ENCODE results near the gene ANKRD36C. TPM values are rescaled to one million over a fixed set of nuclear protein-coding genes. Genes with fewer than 3 reads are reported as not detected.
"Not testable (repeated sequence)": the region's sequence is repeated elsewhere in the genome, so short reads cannot be mapped to it uniquely, and the experiment has no call there.

ANKRD36C gene
- total RNA-seq (2014; rRNA removed) (8.5 and 17.6 TPM in 2 replicates), Bru-seq, nascent RNA (percentile 93 among the genes with signal in this experiment), BruChase-seq, experiment 1, labeled RNA remaining after a 6-hour chase (percentile 69 among the genes with signal in this experiment), BruChase-seq, experiment 2, labeled RNA remaining after a 2-hour chase (percentile 96 among the genes with signal in this experiment)
- long read RNA-seq, partial matches to known transcripts = 69 of 121 reads
- long read RNA-seq, other reads (novel, unspliced or antisense) = 52 of 121 reads

DNA sequence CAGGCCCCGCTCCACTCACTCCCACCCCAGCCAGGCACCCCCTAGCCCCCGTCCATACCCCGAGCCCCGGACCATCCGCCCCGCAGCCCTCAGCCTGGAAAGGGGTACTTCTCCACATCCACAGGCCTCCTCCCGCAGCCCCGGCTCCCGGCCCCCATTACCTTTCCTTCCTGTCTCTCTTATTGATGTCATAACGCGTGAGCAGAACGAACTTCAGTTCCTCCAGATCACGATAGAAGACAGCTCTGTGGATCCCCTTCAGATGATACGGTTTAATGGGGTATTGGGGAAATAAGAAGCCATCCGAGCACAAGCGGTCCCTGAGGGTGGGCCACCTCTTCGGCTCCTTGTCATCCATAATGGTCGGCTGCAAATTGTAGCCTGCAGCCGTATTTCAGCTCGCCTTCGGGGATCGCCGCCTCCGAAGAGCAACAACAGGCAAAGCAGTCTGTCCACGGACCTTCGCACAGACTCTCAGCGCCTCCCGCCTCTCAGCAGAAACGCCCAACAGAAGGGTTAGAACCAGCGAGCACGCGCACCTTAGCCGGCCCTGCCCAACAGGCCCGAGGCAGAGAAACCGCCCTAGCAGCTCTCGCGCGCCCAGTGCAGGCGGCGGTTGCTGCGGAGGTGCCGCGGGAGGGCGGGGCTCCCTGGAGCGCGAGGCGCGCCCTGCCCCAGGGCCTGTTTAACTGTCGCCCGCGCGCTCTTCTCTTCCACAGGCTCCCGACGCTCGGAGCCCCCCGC, at the start of gene ANKRD36C:
Gene ANKRD36C (minus strand): TSS at position 474 of the 744 bp plus-strand sequence. CDS start 116 bp downstream, at position 358.
- H3K79me2 ChIP-seq (ENCODE audit: low read length); H3F3A ChIP-seq (ENCODE audit: low read length, unreplicated experiment); H3K9me2 ChIP-seq (replicated peaks; ENCODE audit: low read length); H3K9me3 ChIP-seq (ENCODE audit: low read length); H3K4me1 ChIP-seq (ENCODE audit: insufficient read depth, low read length); H3K36me3 ChIP-seq (ENCODE audit: low read depth, low read length); H3K27me3 ChIP-seq (ENCODE audit: low read length); H4K20me1 ChIP-seq (ENCODE audit: low read length); BruUV-seq (replicated peaks): not testable (repeated sequence)
- Histone ChIP-seq H3K4me2 (ENCODE audit: low read length) (peak within 1 kb of the TSS; percentile 98), H3K9ac (ENCODE audit: low read length) (peak within 1 kb of the TSS; percentile 73), H3K4me3 (ENCODE audit: low read length) (peak within 1 kb of the TSS; percentile 90), H2AFZ (ENCODE audit: low read length) (peak within 1 kb of the TSS; percentile 95), H3K27ac (ENCODE audit: low read length) (peak within 1 kb of the TSS; percentile 45; the same call in 1 of the 2 replicates)
- POLR2A ChIA-PET (ENCODE audit: unreplicated experiment) = interaction anchor here (1.0 kb wide), 1 partner anchor 80 kb away, joined by 6 read pairs; no protein-coding TSS in a partner anchor
- CTCF ChIA-PET = interaction anchor here (0.8 kb wide), 1 partner anchor 127 kb away, joined by 3 read pairs; no protein-coding TSS in a partner anchor
- intact Hi-C loops (cut with micrococcal nuclease) = loop anchor here (2.0 to 10.0 kb wide), 2 partner anchors 183 to 273 kb away; partner anchors contain the start of genes CIAO1 and TMEM127
- DNase-seq (peak; percentile 17), ATAC-seq (peak; percentile 93)

GRCh38 chr2:96035554-96035953, 43.9 kb upstream of the ANKRD36C start:
- CTCF ChIA-PET; H3K4me1 ChIP-seq (ENCODE audit: insufficient read depth, low read length); H3F3A ChIP-seq (ENCODE audit: low read length, unreplicated experiment); H3K4me3 ChIP-seq (ENCODE audit: low read length); H3K4me2 ChIP-seq (ENCODE audit: low read length); H4K20me1 ChIP-seq (ENCODE audit: low read length); DNase-seq; POLR2A ChIA-PET (ENCODE audit: unreplicated experiment); H2AFZ ChIP-seq (ENCODE audit: low read length); H3K36me3 ChIP-seq (ENCODE audit: low read depth, low read length); intact Hi-C loops (cut with micrococcal nuclease); H3K9me3 ChIP-seq (ENCODE audit: low read length); H3K9me2 ChIP-seq (replicated peaks; ENCODE audit: low read length); H3K27ac ChIP-seq (ENCODE audit: low read length); BruUV-seq (replicated peaks); H3K27me3 ChIP-seq (ENCODE audit: low read length); H3K79me2 ChIP-seq (ENCODE audit: low read length); H3K9ac ChIP-seq (ENCODE audit: low read length): not testable (repeated sequence)
- peak; percentile 74 for ATAC-seq

DNA sequence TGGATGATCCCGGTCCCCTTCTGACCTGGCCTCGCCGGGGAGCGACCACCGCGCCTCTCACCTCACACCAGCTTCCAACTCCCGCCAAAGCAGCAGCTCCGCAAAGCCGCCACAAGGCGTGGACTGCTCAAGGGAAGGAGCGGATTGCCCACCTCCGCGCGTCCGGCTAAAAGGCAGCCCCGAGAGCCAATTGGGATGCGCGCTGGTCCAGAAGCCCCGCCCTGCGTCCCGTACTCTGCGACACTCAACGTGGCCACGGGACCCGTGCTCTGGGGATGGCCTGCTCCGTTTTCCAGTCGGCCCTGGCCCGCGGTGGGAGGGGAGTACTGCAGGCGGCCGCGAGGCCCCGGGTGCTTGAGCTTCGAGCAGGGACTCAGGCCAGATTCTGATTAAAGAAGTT, 43.2 kb upstream of the ANKRD36C start, which contains the start of gene GPAT2:
Gene GPAT2 (minus strand): TSS at position 125 of the 400 bp plus-strand sequence. CDS start 2,557 bp downstream, outside the sequence.
- not testable (repeated sequence) for H2AFZ ChIP-seq (ENCODE audit: low read length); DNase-seq

DNA sequence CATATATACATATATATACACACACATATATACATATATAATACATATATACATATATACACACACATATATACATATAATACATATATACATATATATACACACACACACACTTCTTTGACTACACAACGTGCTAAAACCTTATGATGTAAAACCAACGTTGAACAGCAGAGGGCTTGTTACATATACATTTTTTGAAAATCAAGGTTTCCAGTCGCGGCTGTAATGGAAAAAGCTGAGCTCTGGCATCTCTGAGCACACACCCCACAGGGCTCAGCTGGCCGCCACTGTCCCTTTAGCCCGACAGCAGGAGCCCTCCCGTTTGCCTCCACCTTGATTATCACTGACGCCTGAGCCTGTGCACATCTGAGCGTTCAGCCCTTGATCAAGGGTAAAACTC, 42.4 kb upstream of the ANKRD36C start:
- CTCF ChIA-PET; H3K4me3 ChIP-seq (ENCODE audit: low read length); H3K4me1 ChIP-seq (ENCODE audit: insufficient read depth, low read length); H3K79me2 ChIP-seq (ENCODE audit: low read length); H4K20me1 ChIP-seq (ENCODE audit: low read length); H3K27me3 ChIP-seq (ENCODE audit: low read length); H3K9ac ChIP-seq (ENCODE audit: low read length); H3K36me3 ChIP-seq (ENCODE audit: low read depth, low read length); H3K4me2 ChIP-seq (ENCODE audit: low read length); intact Hi-C loops (cut with micrococcal nuclease); H3F3A ChIP-seq (ENCODE audit: low read length, unreplicated experiment); H3K9me3 ChIP-seq (ENCODE audit: low read length); H3K9me2 ChIP-seq (replicated peaks; ENCODE audit: low read length); BruUV-seq (replicated peaks); H2AFZ ChIP-seq (ENCODE audit: low read length); H3K27ac ChIP-seq (ENCODE audit: low read length); POLR2A ChIA-PET (ENCODE audit: unreplicated experiment); DNase-seq: not testable (repeated sequence)
- ATAC-seq = peak; percentile 57

More for the DNA sequence above, 43.2 kb upstream of the ANKRD36C start, which contains the start of gene GPAT2:
- CTCF ChIA-PET; intact Hi-C loops (cut with micrococcal nuclease); BruUV-seq (replicated peaks); H3K36me3 ChIP-seq (ENCODE audit: low read depth, low read length); H3K4me2 ChIP-seq (ENCODE audit: low read length); ATAC-seq; H3K27me3 ChIP-seq (ENCODE audit: low read length); H3F3A ChIP-seq (ENCODE audit: low read length, unreplicated experiment); H3K9me2 ChIP-seq (replicated peaks; ENCODE audit: low read length); POLR2A ChIA-PET (ENCODE audit: unreplicated experiment); H3K9ac ChIP-seq (ENCODE audit: low read length); H4K20me1 ChIP-seq (ENCODE audit: low read length); H3K27ac ChIP-seq (ENCODE audit: low read length); H3K4me1 ChIP-seq (ENCODE audit: insufficient read depth, low read length); H3K9me3 ChIP-seq (ENCODE audit: low read length); H3K4me3 ChIP-seq (ENCODE audit: low read length); H3K79me2 ChIP-seq (ENCODE audit: low read length): not testable (repeated sequence)

DNA sequence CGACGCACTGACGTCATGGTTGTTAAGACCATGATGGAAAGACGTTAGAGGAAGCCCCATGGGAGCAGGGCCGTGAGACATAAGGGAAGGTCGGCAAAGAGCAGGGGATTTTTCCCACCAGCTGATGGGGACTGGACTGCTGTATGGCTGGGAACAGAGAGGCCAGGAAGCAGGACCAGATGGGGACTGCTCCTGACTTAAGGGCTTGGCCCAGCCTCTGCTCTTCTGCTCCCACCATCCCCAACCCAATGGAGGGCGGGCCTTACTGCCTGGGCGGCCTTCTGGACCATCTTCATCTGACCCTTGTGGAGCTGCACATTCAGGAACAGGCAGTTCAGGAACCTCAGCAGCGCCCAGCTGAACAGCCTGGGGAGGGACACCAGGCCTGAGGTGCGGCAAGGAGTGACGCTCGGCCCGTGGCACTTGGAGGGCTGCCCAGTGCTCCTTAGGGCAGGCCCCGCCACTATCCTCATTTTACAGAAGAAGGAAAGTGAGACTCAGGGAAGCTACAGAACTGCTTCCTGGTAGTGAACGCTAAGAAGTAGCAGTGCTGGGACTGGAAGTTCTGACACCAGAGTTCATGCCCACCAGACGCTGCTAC, 36.2 kb upstream of the ANKRD36C start:
- H2AFZ ChIP-seq (ENCODE audit: low read length); H4K20me1 ChIP-seq (ENCODE audit: low read length); H3K4me2 ChIP-seq (ENCODE audit: low read length); CTCF ChIA-PET; H3K27me3 ChIP-seq (ENCODE audit: low read length); H3K27ac ChIP-seq (ENCODE audit: low read length); BruUV-seq (replicated peaks); POLR2A ChIA-PET (ENCODE audit: unreplicated experiment); H3K36me3 ChIP-seq (ENCODE audit: low read depth, low read length); H3K79me2 ChIP-seq (ENCODE audit: low read length); H3K9me3 ChIP-seq (ENCODE audit: low read length); intact Hi-C loops (cut with micrococcal nuclease); H3F3A ChIP-seq (ENCODE audit: low read length, unreplicated experiment); ATAC-seq; H3K9ac ChIP-seq (ENCODE audit: low read length); DNase-seq; H3K4me3 ChIP-seq (ENCODE audit: low read length); H3K4me1 ChIP-seq (ENCODE audit: insufficient read depth, low read length); H3K9me2 ChIP-seq (replicated peaks; ENCODE audit: low read length): not testable (repeated sequence)

- POLR2A ChIA-PET (ENCODE audit: unreplicated experiment); H4K20me1 ChIP-seq (ENCODE audit: low read length); H3F3A ChIP-seq (ENCODE audit: low read length, unreplicated experiment); ATAC-seq; BruUV-seq (replicated peaks); CTCF ChIA-PET; DNase-seq; H3K27me3 ChIP-seq (ENCODE audit: low read length); intact Hi-C loops (cut with micrococcal nuclease); H2AFZ ChIP-seq (ENCODE audit: low read length); H3K4me2 ChIP-seq (ENCODE audit: low read length); H3K36me3 ChIP-seq (ENCODE audit: low read depth, low read length); H3K79me2 ChIP-seq (ENCODE audit: low read length); H3K27ac ChIP-seq (ENCODE audit: low read length); H3K9me2 ChIP-seq (replicated peaks; ENCODE audit: low read length); H3K9me3 ChIP-seq (ENCODE audit: low read length); H3K9ac ChIP-seq (ENCODE audit: low read length); H3K4me3 ChIP-seq (ENCODE audit: low read length); H3K4me1 ChIP-seq (ENCODE audit: insufficient read depth, low read length): not testable (repeated sequence)
Observed at GRCh38 chr2:96025755-96026154, 34.1 kb upstream of the ANKRD36C start.
